ENCODE measurements around the gene SLC1A4.

Gene SLC1A4

GRCh38 chr2:65022189-65022588, 33.0 kb downstream of the SLC1A4 start:
- Histone ChIP-seq H3K4me1 (ENCODE audit: control insufficient read depth, insufficient read depth, low read length) (0 out of 2 replicates have a peak, but pooled peaks cover 2% of the 10 kb centered on the region), H3K27ac (ENCODE audit: extremely low read depth, low read depth, low read length) (no peak overlapping the region), H3K9me3 (ENCODE audit: control insufficient read depth, insufficient read depth, low read depth, low read length) (no peaks in the 10 kb centered on the region), H3K4me3 (ENCODE audit: low read depth, low read length) (no peak overlapping the region), H3K36me3 (ENCODE audit: control insufficient read depth in 2 of 2, insufficient read depth in 1 of 2, low read length in 2 of 2) (peaks cover 3 to 41% of the 10 kb centered on the region in 2 experiments; a peak in 1 of 3 replicates)
- ChIA-PET POLR2A (no interaction called here), CTCF (interaction anchor here (0.6 to 0.9 kb wide), 2 partner anchors 15 to 454 kb away, joined by 3 to 7 read pairs; no protein-coding TSS in a partner anchor)
- TF ChIP-seq SCRT2 (tag by site-specific recombination; IDR thresholded peaks at IDR 0.05) (0 out of 2 replicates have a peak, but pooled peaks have one; percentile 22), ZSCAN18 (tag by site-specific recombination; IDR thresholded peaks at IDR 0.05) (no peak)

GRCh38 chr2:65023742-65024141, 34.5 kb downstream of the SLC1A4 start:
- H3K9me3 ChIP-seq (ENCODE audit: control insufficient read depth, insufficient read depth, low read depth, low read length), result no peaks in the 10 kb centered on the region
- H3K27ac ChIP-seq (ENCODE audit: extremely low read depth, low read depth, low read length), result no peak overlapping the region
- H3K4me1 ChIP-seq (ENCODE audit: control insufficient read depth, insufficient read depth, low read length), result 0 out of 2 replicates have a peak, but pooled peaks cover 2% of the 10 kb centered on the region
- POLR2A ChIA-PET, result interaction anchor here (1.4 kb wide), 1 partner anchor 32 kb away, joined by 4 read pairs; the partner anchor contains the start of gene CEP68
- CTCF ChIA-PET, result interaction anchor here (0.6 to 1.1 kb wide), 2 partner anchors 96 to 429 kb away, joined by 3 read pairs; no protein-coding TSS in a partner anchor
- no peak for TF ChIP-seq ZNF184 (tag by site-specific recombination; IDR thresholded peaks at IDR 0.05)
- no peak for TF ChIP-seq ZNF626 (tag by site-specific recombination; IDR thresholded peaks at IDR 0.05)
- no peak for TF ChIP-seq ZNF558 (tag by site-specific recombination; IDR thresholded peaks at IDR 0.05)
- TF ChIP-seq ZNF16 (tag by site-specific recombination; IDR thresholded peaks at IDR 0.05; ENCODE audit: low read depth), result no peak
- TF ChIP-seq ZNF24 (tag by site-specific recombination; IDR thresholded peaks at IDR 0.05), result no peak
- TF ChIP-seq SALL2 (tag by site-specific recombination; IDR thresholded peaks at IDR 0.05; ENCODE audit: borderline replicate concordance), result no peak
- no peak for TF ChIP-seq ZNF518A (tag by site-specific recombination; conservative IDR thresholded peaks at IDR 0.05; ENCODE audit: low read depth)
- no peak for TF ChIP-seq MYNN (tag by site-specific recombination; IDR thresholded peaks at IDR 0.05; ENCODE audit: borderline replicate concordance)
- TF ChIP-seq, protein P1, sequence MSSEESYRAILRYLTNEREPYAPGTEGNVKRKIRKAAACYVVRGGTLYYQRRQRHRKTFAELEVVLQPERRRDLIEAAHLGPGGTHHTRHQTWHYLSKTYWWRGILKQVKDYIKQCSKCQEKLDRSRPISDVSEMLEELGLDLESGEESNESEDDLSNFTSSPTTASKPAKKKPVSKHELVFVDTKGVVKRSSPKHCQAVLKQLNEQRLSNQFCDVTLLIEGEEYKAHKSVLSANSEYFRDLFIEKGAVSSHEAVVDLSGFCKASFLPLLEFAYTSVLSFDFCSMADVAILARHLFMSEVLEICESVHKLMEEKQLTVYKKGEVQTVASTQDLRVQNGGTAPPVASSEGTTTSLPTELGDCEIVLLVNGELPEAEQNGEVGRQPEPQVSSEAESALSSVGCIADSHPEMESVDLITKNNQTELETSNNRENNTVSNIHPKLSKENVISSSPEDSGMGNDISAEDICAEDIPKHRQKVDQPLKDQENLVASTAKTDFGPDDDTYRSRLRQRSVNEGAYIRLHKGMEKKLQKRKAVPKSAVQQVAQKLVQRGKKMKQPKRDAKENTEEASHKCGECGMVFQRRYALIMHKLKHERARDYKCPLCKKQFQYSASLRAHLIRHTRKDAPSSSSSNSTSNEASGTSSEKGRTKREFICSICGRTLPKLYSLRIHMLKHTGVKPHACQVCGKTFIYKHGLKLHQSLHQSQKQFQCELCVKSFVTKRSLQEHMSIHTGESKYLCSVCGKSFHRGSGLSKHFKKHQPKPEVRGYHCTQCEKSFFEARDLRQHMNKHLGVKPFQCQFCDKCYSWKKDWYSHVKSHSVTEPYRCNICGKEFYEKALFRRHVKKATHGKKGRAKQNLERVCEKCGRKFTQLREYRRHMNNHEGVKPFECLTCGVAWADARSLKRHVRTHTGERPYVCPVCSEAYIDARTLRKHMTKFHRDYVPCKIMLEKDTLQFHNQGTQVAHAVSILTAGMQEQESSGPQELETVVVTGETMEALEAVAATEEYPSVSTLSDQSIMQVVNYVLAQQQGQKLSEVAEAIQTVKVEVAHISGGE (tag by site-specific recombination; conservative IDR thresholded peaks at IDR 0.05; ENCODE audit: low read depth), result no peak
- TF ChIP-seq ZNF239 (tag by site-specific recombination; IDR thresholded peaks at IDR 0.05), result no peak
- no peak for TF ChIP-seq KLF7 (tag by site-specific recombination; IDR thresholded peaks at IDR 0.05; ENCODE audit: borderline replicate concordance)
- peaks cover under 1 to 27% of the 10 kb centered on the region in 2 experiments; a peak in 1 of 3 replicates for H3K36me3 ChIP-seq (ENCODE audit: control insufficient read depth in 2 of 2, insufficient read depth in 1 of 2, low read length in 2 of 2)
- no peak overlapping the region for H3K4me3 ChIP-seq (ENCODE audit: low read depth, low read length)

Measured in HEK293 (cell line).